PC-9 (cell line): ENCODE results near the gene RUVBL2.

Experiments used
- CTCF ChIP-seq: fragments of 200-600 bp; sonication (generic); conservative IDR thresholded peaks from 2 replicates; pipeline ENCODE4 v1.6.1; 2017; ENCODE audit warnings: mixed run types, antibody characterized with exemption, mild to moderate bottlenecking, moderate library complexity
- EZH2 ChIP-seq: fragments of 200-600 bp; sonication (generic); IDR thresholded peaks from 2 replicates; pipeline ENCODE4 v1.8.0; 2017; ENCODE audit warnings: antibody characterized with exemption, low read depth

- TF ChIP-seq CTCF, result no peak
- no peak for TF ChIP-seq EZH2
These were observed 29.3 kb upstream of the RUVBL2 start for GRCh38 chr19:48964205-48965039.
